ENCODE measurements around the gene ENPP1.

DNA sequence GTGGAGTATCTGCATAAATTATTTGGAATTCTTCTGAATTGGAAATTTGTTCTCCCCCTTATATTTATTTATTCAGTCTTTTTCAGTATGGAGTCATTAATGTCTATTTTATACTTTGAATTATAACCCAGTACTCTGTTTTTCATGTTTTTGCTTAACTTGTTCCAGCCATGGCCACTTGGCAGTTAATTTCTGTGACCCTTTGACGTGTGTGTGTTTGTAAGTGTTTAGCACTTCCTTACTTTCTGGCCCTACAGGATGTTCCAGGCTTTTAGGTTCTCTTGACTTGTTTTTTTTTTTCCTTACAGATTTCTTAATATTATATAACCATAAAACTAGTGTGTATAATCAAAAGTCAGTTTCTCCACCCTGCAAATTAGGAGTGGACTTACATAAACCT, 24.1 kb downstream of the ENPP1 start:
- TF ChIP-seq, protein P1, sequence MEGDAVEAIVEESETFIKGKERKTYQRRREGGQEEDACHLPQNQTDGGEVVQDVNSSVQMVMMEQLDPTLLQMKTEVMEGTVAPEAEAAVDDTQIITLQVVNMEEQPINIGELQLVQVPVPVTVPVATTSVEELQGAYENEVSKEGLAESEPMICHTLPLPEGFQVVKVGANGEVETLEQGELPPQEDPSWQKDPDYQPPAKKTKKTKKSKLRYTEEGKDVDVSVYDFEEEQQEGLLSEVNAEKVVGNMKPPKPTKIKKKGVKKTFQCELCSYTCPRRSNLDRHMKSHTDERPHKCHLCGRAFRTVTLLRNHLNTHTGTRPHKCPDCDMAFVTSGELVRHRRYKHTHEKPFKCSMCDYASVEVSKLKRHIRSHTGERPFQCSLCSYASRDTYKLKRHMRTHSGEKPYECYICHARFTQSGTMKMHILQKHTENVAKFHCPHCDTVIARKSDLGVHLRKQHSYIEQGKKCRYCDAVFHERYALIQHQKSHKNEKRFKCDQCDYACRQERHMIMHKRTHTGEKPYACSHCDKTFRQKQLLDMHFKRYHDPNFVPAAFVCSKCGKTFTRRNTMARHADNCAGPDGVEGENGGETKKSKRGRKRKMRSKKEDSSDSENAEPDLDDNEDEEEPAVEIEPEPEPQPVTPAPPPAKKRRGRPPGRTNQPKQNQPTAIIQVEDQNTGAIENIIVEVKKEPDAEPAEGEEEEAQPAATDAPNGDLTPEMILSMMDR (IDR thresholded peaks at IDR 0.05): no peak
- TF ChIP-seq NR2C2 (CRISPR knock-in tag; IDR thresholded peaks at IDR 0.05) (no peak), ATF1 (CRISPR knock-in tag; IDR thresholded peaks at IDR 0.05) (no peak), CREB1 (CRISPR knock-in tag; IDR thresholded peaks at IDR 0.05) (no peak)
- TF ChIP-seq, protein P2, sequence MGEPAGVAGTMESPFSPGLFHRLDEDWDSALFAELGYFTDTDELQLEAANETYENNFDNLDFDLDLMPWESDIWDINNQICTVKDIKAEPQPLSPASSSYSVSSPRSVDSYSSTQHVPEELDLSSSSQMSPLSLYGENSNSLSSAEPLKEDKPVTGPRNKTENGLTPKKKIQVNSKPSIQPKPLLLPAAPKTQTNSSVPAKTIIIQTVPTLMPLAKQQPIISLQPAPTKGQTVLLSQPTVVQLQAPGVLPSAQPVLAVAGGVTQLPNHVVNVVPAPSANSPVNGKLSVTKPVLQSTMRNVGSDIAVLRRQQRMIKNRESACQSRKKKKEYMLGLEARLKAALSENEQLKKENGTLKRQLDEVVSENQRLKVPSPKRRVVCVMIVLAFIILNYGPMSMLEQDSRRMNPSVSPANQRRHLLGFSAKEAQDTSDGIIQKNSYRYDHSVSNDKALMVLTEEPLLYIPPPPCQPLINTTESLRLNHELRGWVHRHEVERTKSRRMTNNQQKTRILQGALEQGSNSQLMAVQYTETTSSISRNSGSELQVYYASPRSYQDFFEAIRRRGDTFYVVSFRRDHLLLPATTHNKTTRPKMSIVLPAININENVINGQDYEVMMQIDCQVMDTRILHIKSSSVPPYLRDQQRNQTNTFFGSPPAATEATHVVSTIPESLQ (CRISPR knock-in tag; IDR thresholded peaks at IDR 0.05): no peak

All from WTC11 (cell line).